GM18502 (cell line): ENCODE results near the gene MAJIN.

Source experiments
- ATAC-seq: cut with Tn5 transposase; IDR thresholded peaks from one replicate; pipeline ENCODE4 v1.9.1; 2021; ENCODE audit warnings: mild to moderate bottlenecking; ENCODE audit not compliant: unreplicated experiment, poor library complexity

MAJIN gene

DNA sequence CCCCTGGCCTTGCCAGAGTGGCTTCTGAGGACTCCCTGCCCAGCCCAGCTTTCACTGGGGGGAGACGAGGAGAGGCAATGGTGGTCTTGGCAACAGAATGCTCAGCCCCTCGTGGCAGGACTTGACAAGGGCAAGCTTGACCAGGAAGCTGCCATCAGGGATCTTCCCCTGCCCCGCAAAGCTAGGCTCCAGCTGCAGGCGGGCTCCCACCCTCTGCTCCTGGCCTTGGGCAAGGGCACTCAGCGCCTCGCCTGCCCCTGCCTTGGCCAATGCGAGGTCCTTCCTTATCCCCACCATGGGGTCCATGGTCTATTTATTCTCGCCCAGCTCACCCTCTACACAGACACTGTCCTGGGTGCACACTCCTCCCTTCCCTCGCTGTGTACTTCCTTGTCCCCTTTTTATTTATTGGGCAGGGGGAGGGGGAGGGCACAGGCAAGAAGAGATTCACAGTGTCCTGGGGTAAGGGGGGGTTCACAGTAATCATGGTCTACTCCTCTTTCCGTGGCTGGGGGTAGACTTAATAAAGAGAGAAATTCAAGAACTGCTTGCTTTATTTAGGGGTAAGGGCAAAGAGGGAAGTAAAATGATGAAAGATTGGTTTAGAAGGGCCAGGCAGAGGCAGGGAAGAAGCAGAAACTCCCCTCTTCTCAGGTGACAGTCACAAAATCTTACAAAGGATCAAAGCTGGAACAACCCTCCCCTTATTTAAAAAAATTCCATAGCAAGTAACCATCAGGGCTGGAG, 37.8 kb downstream of the MAJIN start:
- ATAC-seq = no peak

DNA sequence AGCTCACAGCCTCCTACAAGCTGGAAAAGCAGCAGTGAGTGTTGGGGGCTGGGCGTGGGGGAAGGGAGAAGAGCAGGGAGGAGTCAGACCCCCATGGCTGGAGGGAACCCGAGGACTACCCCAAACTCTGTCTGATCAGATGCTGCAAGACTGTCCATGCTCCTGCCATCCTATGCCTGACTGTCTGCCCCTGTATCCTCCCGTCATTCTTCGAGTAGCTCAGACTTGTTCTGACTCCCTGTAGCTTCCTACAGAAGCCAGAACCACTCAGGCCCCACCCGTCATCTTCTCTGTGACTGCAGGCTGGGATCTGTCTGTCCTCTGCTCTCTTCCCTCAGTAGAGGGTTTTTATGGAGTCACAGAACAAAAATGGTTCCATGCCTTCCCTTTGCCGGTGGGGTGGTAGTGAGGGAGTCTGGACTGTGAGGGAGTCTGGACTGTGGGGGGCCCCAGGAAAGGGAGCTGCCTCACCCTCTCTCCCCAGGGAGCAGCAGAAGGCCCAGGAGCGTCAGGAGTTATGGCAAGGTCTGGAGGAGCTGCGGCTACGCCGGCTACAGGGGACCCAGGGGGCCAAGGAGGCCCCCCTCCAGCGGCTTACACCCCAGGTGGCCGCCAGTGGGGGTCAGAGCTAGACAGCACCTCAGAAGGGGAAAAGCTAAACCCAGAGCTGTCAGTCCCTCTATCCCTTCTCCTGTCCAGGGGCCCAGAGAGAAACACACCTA, 38.5 kb downstream of the MAJIN start:
- no peak for ATAC-seq

GRCh38 chr11:64932324-64932723, 39.6 kb downstream of the MAJIN start:
- ATAC-seq = no peak

- ATAC-seq = no peak
Observed at GRCh38 chr11:64931290-64931689, 40.6 kb downstream of the MAJIN start.

GRCh38 chr11:64930340-64930739, 41.6 kb downstream of the MAJIN start:
- ATAC-seq = no peak

DNA sequence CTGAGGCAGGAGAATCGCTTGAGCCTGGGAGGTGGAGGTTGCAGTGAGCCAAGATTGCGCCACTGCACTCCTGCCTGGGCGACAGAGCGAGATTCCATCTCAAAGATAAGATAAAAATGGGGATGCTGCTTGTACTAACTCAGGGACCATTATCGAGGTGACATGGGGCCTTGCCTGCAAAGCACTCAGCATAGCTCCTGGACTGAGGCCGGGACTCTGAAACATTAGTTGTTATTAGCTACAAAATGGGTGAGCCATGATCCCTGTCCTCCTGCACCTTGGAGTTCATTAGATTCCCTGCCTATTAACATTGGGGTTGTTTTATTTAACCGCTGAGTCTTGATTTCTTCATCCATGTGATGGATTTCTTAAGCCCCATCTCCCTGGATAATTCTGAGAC, 42.3 kb downstream of the MAJIN start:
- no peak for ATAC-seq

DNA sequence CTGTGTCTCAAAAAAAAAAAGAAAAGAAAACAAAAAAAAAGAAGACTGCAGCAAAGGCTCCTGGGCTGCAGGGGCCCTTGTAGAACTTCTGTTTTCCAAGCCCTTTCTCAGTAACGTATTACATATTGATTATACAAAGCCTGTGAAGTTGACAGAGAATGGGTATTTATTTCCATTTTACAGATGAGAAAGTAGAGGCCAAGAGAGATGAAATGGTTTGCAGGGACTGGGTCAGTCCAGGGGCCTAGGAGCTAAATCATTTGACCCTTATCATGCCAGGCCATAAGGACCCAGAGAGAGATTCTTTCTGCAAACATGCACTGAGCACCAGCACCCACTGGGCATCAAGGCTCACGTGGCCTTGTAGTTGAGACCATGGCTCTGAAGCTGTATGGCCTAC, 43.0 kb downstream of the MAJIN start:
- ATAC-seq = no peak

DNA sequence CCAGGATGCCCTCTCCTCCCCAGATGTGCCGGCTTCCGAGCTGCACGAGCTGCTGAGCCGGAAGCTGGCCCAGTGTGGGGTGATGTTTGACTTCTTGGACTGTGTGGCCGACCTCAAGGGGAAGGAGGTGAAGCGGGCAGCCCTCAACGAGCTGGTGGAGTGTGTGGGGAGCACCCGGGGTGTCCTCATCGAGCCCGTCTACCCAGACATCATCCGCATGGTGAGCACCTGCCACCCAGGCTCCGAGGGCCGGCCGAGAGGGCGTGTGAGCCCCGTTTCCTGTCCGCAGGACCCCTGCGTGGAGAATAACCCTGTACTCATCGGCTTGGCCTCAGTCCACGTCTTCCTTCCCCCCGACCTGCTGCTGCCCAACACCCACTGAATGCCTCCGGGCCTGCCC, 45.2 kb downstream of the MAJIN start:
- no peak for ATAC-seq

DNA sequence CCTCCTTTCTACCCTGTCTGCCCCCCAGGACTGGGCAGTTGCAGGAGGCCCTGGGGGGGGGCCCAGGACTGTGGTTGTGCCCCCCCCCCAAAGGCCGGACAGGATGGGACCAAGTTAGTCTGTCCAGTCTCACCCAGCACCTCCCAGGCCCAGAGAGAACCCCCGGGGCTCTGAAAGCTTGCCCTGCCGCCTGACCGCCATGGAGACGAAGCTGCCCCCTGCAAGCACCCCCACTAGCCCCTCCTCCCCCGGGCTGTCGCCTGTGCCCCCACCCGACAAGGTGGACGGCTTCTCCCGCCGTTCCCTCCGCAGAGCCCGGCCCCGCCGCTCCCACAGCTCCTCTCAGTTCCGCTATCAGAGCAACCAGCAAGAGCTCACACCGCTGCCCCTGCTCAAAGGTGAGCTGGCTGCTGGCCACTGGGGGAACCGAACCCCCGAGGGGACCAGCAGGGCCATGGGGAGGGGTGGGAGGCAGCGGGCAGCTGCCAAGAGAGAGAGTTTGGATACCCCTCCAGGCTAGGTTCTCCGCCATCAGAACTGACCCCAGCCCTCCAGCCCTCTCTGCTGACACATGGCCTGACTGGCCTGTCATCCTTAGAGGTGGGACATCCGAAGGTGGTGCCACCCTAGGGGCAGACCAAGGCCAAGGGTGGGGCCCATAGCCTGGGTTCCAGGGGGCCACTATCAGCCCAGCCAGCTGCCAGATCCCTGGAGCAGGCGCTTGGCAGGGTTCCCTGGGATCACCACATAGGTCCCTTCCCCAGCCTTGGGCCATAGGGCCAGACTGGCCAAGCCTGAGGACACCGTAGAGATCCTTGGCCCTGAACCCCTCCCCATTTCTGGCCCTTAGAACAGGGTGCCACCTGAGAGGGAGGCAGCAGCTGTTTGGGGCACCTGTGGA, 46.1 kb downstream of the MAJIN start:
- ATAC-seq = no peak

- ATAC-seq = no peak
Observed at GRCh38 chr11:64924910-64925284, 47.0 kb downstream of the MAJIN start.

GRCh38 chr11:64923944-64924909, 47.7 kb downstream of the MAJIN start, which contains the start of gene PPP2R5B:
PPP2R5B (plus strand) TSS chr11:64924689; CDS start chr11:64925735, 1,046 bp downstream.
- peak; percentile 83 for ATAC-seq

- no peak for ATAC-seq
Observed at GRCh38 chr11:64923151-64923661, 48.7 kb downstream of the MAJIN start.

- ATAC-seq = no peak
Observed at GRCh38 chr11:64921384-64921783, 50.5 kb downstream of the MAJIN start.

- no peak for ATAC-seq
Observed at GRCh38 chr11:64920124-64920523, 51.8 kb downstream of the MAJIN start.

GRCh38 chr11:64919627-64920026, 52.3 kb downstream of the MAJIN start:
- no peak for ATAC-seq

DNA sequence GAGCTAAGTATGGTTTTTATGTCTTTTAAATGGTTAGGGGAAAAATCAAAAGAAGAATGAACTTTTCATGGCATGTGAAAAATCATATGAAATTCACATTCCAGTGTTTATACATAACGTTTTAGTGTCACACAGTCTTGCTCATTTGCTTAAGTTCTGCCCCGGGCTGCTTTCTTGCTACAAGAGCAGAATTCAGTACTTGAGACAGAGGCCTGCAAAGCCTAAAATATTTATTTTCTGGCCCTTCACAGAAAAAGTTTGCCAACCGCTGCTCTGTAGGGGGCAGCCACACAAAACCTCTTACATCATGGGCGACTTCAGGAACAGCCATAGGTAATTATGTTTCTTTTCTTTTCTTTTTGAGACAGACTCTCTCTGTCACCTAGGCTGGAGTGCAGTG, 53.9 kb downstream of the MAJIN start:
- no peak for ATAC-seq

GRCh38 chr11:64917663-64917995, 54.3 kb downstream of the MAJIN start:
- no peak for ATAC-seq

DNA sequence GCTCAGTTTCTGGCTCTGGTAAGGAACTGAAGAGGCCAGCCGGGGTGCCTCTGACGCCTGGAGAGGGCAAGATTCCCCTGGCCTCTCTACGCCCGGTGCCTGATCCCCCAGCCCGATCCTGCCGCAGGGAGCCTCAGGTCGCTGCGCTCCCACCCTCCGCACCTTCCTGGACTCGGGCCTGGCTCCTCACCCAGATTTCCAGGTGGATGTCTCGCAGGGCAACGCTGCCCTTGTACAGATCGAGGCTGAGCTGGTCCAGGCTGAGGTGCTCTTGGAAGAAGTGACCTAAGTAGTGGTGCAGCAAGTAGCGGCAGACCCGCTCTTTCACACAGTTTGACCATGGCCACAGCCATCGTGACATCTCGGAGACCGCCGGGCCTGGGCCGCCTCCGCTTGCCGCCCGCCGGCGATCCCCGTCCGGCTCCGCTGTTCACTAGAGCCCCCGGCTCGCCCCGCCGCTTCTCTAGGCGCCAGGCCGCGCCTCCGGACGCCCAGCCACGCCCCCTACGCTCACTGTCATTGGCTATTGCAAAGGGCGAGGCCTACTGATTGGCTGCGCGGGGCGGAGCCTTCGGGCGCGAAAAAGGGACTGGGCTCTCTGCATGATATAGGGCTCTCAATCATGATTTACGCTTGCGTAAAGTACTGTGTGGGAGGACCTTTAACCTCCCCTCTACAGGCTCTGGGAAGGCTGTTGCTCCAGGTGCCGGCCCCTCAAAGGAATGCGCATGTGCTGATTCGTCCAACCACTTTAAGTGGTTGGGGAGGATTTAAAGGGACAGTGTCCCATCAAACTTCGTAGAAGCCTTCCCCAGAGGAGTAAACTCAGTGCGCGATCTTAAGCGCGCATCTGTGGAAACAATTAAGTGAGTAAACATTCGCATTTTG, 54.9 kb downstream of the MAJIN start, which contains the start of gene ATG2A:
TSS of gene ATG2A (minus strand) at position 435 of the 888 bp plus-strand sequence. CDS start at position 361, 74 bp downstream.
- peak; percentile 93 for ATAC-seq
